Omental fat pad (tissue), 4 donors: ENCODE data around the gene PADI2. TPM values are rescaled to one million over a fixed set of nuclear protein-coding genes. Genes with fewer than 3 reads are reported as not detected.

Source experiments
- ATAC-seq: fragments of 150-250 bp; one replicate; pipeline ENCODE4 v1.9.1; 2016; ENCODE audit warnings: mild to moderate bottlenecking, moderate library complexity; ENCODE audit not compliant: low FRiP score
- DNase-seq: peaks from one replicate; pipeline ENCODE4 v3.0.0-alpha.2; 2019; ENCODE audit warnings: low spot score
- CTCF ChIP-seq, 3 donors: fragments of 450-650 bp; IDR thresholded peaks; one replicate each; pipeline ENCODE4 v1.5.1; 2016 to 2017; ENCODE audit warnings: antibody characterized with exemption in 3 of 3, mild to moderate bottlenecking in 3 of 3, moderate library complexity in 2 of 3
- total RNA-seq, 4 donors: library from RNA; depleted of rRNA; stranded (reverse); fragments of >200 nt; gene quantifications; one replicate each; pipeline ENCODE4 v1.1.0, GENCODE V29; 2016

PADI2 gene
- total RNA-seq, 4 donors from 2014 or later, result 0.37 to 19.9 (median 1.6) TPM

GRCh38 chr1:17080880-17081279 lies 38.4 kb downstream of the PADI2 start:
- DNase-seq (no peak), ATAC-seq (no peak)
- no peak for TF ChIP-seq CTCF (IDR thresholded peaks at IDR 0.05)

GRCh38 chr1:17080085-17080759 lies 39.0 kb downstream of the PADI2 start:
- TF ChIP-seq CTCF (IDR thresholded peaks at IDR 0.05), result no peak
- no peak for DNase-seq
- no peak for ATAC-seq

- no peak for TF ChIP-seq CTCF (IDR thresholded peaks at IDR 0.05)
- ATAC-seq (no peak), DNase-seq (no peak)
These were observed 40.0 kb downstream of the PADI2 start for GRCh38 chr1:17078991-17079868.

GRCh38 chr1:17075470-17076255 lies 43.6 kb downstream of the PADI2 start:
- DNase-seq (no peak), ATAC-seq (no peak)
- no peak for TF ChIP-seq CTCF (IDR thresholded peaks at IDR 0.05)

- TF ChIP-seq CTCF (IDR thresholded peaks at IDR 0.05), result no peak
- DNase-seq, result no peak
- no peak for ATAC-seq
These were observed 47.5 kb downstream of the PADI2 start for GRCh38 chr1:17071794-17072193.

- no peak for TF ChIP-seq CTCF (IDR thresholded peaks at IDR 0.05)
- no peak for ATAC-seq
These were observed 49.1 kb downstream of the PADI2 start for GRCh38 chr1:17070163-17070525.

More at GRCh38 chr1:17070163-17070525, 49.1 kb downstream of the PADI2 start:
- no peak for DNase-seq
